Stromal cell of bone marrow (primary cell): Measurements from ENCODE around the gene FUNDC2.
A peak's percentile ranks its signal among the peaks of the same experiment; 100 is the strongest.
"Not testable (repeated sequence)": the region's sequence is repeated elsewhere in the genome, so short reads cannot be mapped to it uniquely, and the experiment has no call there.

Experiments used
- DNase-seq: peaks from one replicate; pipeline ENCODE4 v3.0.0-alpha.2; 2012; ENCODE audit warnings: low read depth

FUNDC2 gene

GRCh38 chrX:155026727-155027508 lies at the start of gene FUNDC2:
TSS of gene FUNDC2 (plus strand) at chrX:155026844. CDS start at chrX:155026939, 95 bp downstream.
- DNase-seq, result peak; percentile 76

GRCh38 chrX:154979629-154980028 lies 47.0 kb upstream of the FUNDC2 start:
- no peak for DNase-seq

- peak; percentile 48 for DNase-seq
Measured at GRCh38 chrX:154980330-154981115, 46.1 kb upstream of the FUNDC2 start.

- DNase-seq, result no peak
Measured at GRCh38 chrX:154981116-154981411, 45.6 kb upstream of the FUNDC2 start.

- no peak for DNase-seq
Measured at GRCh38 chrX:154986826-154987575, 39.6 kb upstream of the FUNDC2 start.

- no peak for DNase-seq
Measured at GRCh38 chrX:154987940-154988339, 38.7 kb upstream of the FUNDC2 start.

GRCh38 chrX:154988719-154989118 lies 37.9 kb upstream of the FUNDC2 start:
- no peak for DNase-seq

- DNase-seq, result no peak
Measured at GRCh38 chrX:154990496-154990895, 36.1 kb upstream of the FUNDC2 start.

- no peak for DNase-seq
Measured at GRCh38 chrX:154991039-154991438, 35.6 kb upstream of the FUNDC2 start.

GRCh38 chrX:154991476-154991875 lies 35.2 kb upstream of the FUNDC2 start:
- no peak for DNase-seq

- DNase-seq, result no peak
Measured at GRCh38 chrX:154998204-154998880, 28.3 kb upstream of the FUNDC2 start.

- no peak for DNase-seq
Measured at GRCh38 chrX:155000841-155001240, 25.8 kb upstream of the FUNDC2 start.

- DNase-seq, result no peak
Measured at GRCh38 chrX:155001873-155002272, 24.8 kb upstream of the FUNDC2 start.

GRCh38 chrX:155005190-155005589 lies 21.5 kb upstream of the FUNDC2 start:
- DNase-seq, result no peak

- not testable (repeated sequence) for DNase-seq
Measured at GRCh38 chrX:155006379-155006778, 20.3 kb upstream of the FUNDC2 start.

GRCh38 chrX:155006913-155007671 lies 19.6 kb upstream of the FUNDC2 start:
- DNase-seq, result not testable (repeated sequence)

- not testable (repeated sequence) for DNase-seq
Measured at GRCh38 chrX:155008578-155008977, 18.1 kb upstream of the FUNDC2 start.

GRCh38 chrX:155009994-155010472 lies 16.6 kb upstream of the FUNDC2 start:
- DNase-seq, result no peak

- DNase-seq, result no peak
Measured at GRCh38 chrX:155020591-155020990, 6.1 kb upstream of the FUNDC2 start.

GRCh38 chrX:155022585-155022984 lies 4.1 kb upstream of the FUNDC2 start, which contains the start of gene F8:
TSS of gene F8 (minus strand) at chrX:155022723. CDS start at chrX:155022552, 171 bp downstream.
- no peak for DNase-seq
